ENCODE data around the gene CLEC19A.

The CLEC19A gene

DNA sequence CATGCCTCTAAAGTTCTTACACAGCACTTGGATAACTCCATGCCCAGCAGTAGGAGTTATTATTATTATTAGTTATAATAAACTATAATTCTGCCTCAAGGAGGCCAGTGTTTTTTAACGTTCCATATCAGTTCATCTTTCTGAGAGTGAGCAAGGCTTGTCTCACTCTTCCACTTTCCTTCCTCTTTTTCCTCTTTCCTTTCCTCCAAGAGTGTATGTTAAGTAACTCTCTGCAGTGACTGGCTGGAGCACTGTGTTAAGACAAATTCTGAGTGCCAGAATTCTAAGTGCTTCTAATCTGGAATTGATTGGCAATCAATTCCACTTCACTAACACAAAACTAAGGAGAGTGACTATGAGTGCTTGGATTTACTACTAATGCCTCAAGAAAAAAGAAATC lies 16.4 kb downstream of the CLEC19A start:
- H3K4me3 ChIP-seq (ENCODE audit: low read depth, low read length): no peak overlapping the region
- TF ChIP-seq, protein P1, sequence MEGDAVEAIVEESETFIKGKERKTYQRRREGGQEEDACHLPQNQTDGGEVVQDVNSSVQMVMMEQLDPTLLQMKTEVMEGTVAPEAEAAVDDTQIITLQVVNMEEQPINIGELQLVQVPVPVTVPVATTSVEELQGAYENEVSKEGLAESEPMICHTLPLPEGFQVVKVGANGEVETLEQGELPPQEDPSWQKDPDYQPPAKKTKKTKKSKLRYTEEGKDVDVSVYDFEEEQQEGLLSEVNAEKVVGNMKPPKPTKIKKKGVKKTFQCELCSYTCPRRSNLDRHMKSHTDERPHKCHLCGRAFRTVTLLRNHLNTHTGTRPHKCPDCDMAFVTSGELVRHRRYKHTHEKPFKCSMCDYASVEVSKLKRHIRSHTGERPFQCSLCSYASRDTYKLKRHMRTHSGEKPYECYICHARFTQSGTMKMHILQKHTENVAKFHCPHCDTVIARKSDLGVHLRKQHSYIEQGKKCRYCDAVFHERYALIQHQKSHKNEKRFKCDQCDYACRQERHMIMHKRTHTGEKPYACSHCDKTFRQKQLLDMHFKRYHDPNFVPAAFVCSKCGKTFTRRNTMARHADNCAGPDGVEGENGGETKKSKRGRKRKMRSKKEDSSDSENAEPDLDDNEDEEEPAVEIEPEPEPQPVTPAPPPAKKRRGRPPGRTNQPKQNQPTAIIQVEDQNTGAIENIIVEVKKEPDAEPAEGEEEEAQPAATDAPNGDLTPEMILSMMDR (conservative IDR thresholded peaks at IDR 0.05; ENCODE audit: low read depth, low read length): no peak
- DNase-seq (ENCODE audit: low read depth): no peak

DNA sequence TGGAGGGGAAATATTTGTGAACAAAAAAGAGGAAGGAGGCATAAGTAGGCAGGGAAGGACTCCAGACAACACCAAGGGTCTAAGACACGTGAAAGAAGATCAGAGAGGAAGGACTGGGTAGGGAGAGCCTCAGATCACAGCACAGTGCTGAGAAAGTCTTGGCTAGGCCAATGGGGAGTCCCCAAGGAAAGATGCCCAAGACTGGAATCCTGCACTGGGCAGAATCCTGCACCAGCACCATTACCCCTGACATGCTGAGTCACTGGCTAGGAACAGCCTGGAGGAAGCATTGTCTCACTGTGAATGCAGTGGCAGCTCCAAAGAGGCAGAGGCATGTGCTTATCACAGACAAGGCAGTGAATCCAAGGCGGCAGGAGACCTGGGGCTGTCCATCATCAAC lies 19.2 kb downstream of the CLEC19A start:
- TF ChIP-seq, protein P1 (conservative IDR thresholded peaks at IDR 0.05; ENCODE audit: low read depth, low read length): no peak
- DNase-seq (ENCODE audit: low read depth): no peak
- no peak overlapping the region for H3K4me3 ChIP-seq (ENCODE audit: low read depth, low read length)

DNA sequence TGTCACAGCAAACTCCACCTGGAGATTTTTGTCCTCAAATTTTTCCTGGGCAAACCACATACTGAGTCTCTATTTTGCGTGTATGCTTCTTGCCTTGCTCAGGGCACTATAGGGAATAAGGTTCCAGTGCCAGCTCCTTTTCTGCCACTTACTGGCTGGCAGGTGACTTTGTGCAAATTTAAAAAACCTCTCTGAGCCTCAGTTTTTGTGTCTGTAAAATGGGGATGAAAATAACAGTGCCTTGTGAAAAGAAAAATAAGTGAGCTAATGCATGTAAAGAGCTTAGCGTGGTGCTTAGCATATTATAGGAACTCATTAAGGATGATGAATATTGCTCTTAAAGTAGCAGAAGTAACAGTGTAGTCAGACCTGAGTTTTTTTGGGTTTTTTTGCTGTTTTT lies 19.9 kb downstream of the CLEC19A start:
- no peak overlapping the region for H3K4me3 ChIP-seq (ENCODE audit: low read depth, low read length)
- TF ChIP-seq, protein P1 (conservative IDR thresholded peaks at IDR 0.05; ENCODE audit: low read depth, low read length): no peak
- DNase-seq (ENCODE audit: low read depth): no peak

DNA sequence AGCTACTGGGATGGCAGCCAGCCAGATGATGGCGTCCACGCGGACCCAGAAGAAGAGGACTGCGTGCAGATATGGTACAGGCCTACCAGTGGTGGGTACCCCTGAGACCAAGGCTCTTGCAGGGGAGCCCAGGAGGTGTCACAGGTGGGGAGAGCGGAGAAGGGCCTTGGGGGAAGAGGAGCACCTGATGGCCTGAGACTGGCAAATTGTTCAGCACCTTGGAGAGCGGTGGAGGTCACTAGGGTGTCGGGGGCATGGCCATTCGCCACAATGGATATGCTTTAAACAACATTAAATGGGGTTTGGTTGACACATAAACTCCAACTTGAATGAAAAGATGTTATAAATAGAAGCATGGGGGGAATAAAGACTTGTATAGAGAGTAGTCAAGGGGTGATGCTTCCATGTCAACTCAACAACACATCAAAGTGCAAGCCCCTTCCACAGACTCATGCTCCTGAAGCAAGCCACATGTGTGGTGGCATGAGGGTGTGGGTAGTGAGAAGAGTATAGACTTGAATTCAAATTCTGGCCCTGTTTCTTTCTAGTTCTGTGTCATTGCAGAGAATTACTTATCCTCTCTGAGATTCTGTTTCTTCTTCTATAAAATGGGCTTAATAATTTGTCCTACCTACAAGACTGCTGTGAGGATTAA lies 22.2 kb downstream of the CLEC19A start:
- TF ChIP-seq, protein P1 (conservative IDR thresholded peaks at IDR 0.05; ENCODE audit: low read depth, low read length): no peak
- no peak overlapping the region for H3K4me3 ChIP-seq (ENCODE audit: low read depth, low read length)
- DNase-seq (ENCODE audit: low read depth): no peak

DNA sequence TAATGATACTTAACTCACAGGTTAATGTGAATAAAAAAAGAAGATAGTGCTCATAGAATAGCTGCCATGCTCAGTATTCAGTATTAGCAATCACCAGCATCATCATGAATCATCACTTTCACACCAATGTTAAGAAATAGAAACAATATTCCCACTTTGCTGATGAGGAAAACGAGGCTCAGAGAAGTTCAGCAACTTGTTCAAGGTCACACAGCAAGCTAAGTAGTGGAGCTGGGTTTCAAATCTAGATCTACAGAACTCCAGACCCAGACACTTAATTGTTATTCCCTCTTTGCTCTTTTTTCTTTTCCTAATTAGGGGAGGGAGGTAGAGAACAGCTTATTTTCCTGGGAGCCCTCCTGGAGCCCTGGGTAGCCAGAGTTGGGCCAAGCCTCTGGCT lies 22.9 kb downstream of the CLEC19A start:
- DNase-seq (ENCODE audit: low read depth): no peak
- H3K4me3 ChIP-seq (ENCODE audit: low read depth, low read length): no peak overlapping the region
- TF ChIP-seq, protein P1 (conservative IDR thresholded peaks at IDR 0.05; ENCODE audit: low read depth, low read length): no peak

DNA sequence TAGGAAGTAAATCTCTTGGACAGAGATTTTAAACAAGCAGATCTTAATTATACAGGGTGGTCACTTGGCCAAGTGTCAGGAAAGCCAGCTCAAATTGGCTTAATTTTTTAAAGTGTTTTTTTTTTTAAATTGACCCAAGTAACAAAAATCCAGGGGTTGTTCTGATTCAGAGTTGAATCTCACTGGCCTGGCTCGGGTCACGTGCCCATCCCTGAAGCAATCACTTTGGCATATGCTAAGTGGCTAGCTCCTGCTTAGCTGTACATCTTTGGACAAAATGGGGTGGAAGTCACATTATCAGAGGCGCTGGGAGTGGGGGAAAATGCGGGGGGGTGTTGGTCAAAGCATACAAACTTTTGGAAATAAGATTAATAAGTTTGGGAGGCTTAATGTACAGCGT lies 23.6 kb downstream of the CLEC19A start:
- no peak overlapping the region for H3K4me3 ChIP-seq (ENCODE audit: low read depth, low read length)
- TF ChIP-seq, protein P1 (conservative IDR thresholded peaks at IDR 0.05; ENCODE audit: low read depth, low read length): no peak
- no peak for DNase-seq (ENCODE audit: low read depth)

DNA sequence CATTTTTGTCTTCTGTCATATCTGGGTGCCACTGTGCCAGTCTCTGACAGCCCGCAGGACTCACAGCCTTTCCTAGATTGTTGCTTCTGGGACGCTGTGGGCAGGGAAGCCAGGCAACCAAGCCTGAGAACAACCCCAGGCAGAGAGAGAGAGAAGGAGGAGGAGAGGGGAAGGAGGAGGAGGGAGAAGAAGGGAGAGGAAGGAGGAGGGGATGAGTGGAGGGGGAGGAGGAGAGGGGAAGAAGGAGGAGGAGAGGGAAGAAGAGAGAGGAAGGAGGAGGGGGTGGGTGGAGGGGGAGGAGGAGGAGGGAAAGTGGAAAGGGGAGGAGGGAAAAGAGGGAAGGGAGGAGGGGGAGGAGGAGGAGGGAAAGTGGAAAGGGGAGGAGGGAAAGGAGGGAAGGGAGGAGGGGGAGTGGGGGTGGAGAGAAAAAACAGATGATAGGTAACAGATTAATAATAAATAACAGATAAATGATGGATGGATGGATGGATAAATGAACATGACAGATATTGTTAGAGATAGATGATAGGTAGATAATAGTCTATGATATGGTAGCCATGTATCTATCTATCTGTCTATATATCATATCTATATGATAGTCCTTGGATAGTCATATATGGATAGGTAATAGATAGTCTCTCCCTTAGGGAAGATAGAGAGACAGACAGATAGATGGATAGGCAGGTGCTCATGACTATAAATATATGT lies 29.3 kb downstream of the CLEC19A start:
- no peak for DNase-seq (ENCODE audit: low read depth)
- TF ChIP-seq, protein P1 (conservative IDR thresholded peaks at IDR 0.05; ENCODE audit: low read depth, low read length): no peak
- no peak overlapping the region for H3K4me3 ChIP-seq (ENCODE audit: low read depth, low read length)
